H1 (cell line): ENCODE data around the gene BSDC1. TPM values are rescaled to one million over a fixed set of nuclear protein-coding genes. Genes with fewer than 3 reads are reported as not detected.

Experiments
- CTCF ChIA-PET: fragments of 300-600 bp; sonication (Branson Sonifier 250); formaldehyde crosslinking; loops from one replicate; lab custom pipeline; 2021; ENCODE audit not compliant: partially characterized antibody; lab: Charles Lee
- POLR2A ChIA-PET: fragments of 300-600 bp; sonication (Branson Sonifier 250); formaldehyde crosslinking; loops from one replicate; lab custom pipeline; 2021; ENCODE audit warnings: inconsistent platforms; ENCODE audit not compliant: partially characterized antibody; lab: Charles Lee
- DNase-seq, 2 experiments: peaks; one replicate each; pipeline versions ENCODE4 v3.0.0 to v3.0.0-alpha.2; 2010 to 2022; ENCODE audit warnings: low spot score in 2 of 2, low read depth in 1 of 2, mixed read lengths in 1 of 2
- FAIRE-seq: peaks from 2 replicates; lab custom pipeline; 2011; peaks lifted over from hg19 to GRCh38; lab: Jason Lieb, UNC
- H2AFZ ChIP-seq: 2 replicates; pipeline ENCODE4 v1.8.1; 2012; ENCODE audit warnings: low read length, inconsistent platforms
- H2AK5ac ChIP-seq: 2 replicates; pipeline ENCODE4 v1.6.1; 2013; ENCODE audit warnings: low read depth, low read length
- H2BK120ac ChIP-seq: replicated peaks from 2 replicates; pipeline ENCODE3; 2013; ENCODE audit warnings: low read depth, low read length, inconsistent platforms
- H2BK12ac ChIP-seq: 2 replicates; pipeline ENCODE4 v1.6.1; 2013; ENCODE audit warnings: low read depth, low read length
- H2BK15ac ChIP-seq: 2 replicates; pipeline ENCODE4 v1.6.1; 2013; ENCODE audit warnings: low read length
- H2BK20ac ChIP-seq: 2 replicates; pipeline ENCODE4 v1.6.1; 2013; ENCODE audit warnings: low read length
- H2BK5ac ChIP-seq: 2 replicates; pipeline ENCODE4 v1.6.1; 2013; ENCODE audit warnings: low read depth, low read length
- H3K14ac ChIP-seq: 2 replicates; pipeline ENCODE4 v1.6.1; 2013; ENCODE audit warnings: inconsistent platforms; ENCODE audit not compliant: insufficient read length
- H3K18ac ChIP-seq: 2 replicates; pipeline ENCODE4 v1.6.1; 2013; ENCODE audit warnings: low read length; ENCODE audit errors: extremely low read depth
- H3K23ac ChIP-seq: 2 replicates; pipeline ENCODE4 v1.6.1; 2013; ENCODE audit warnings: inconsistent platforms; ENCODE audit not compliant: insufficient read length
- H3K23me2 ChIP-seq: 2 replicates; pipeline ENCODE4 v1.6.1; 2013; ENCODE audit warnings: low read depth, low read length
- H3K27ac ChIP-seq: 2 replicates; pipeline ENCODE4 v1.6.1; 2011; ENCODE audit warnings: low read depth, low read length, inconsistent platforms
- H3K27me3 ChIP-seq, 4 experiments: replicated peaks in 1 of 4; 1 replicate in 1 of 4; 2 replicates in 3 of 4; pipeline versions ENCODE4 v1.6.1 to v1.8.1; 2011 to 2013; ENCODE audit warnings: low read length in 3 of 4, mild to moderate bottlenecking in 3 of 4, inconsistent platforms in 2 of 4, mixed read lengths in 2 of 4, moderate library complexity in 1 of 4; ENCODE audit not compliant: control insufficient read depth in 3 of 4, insufficient read depth in 3 of 4; ENCODE audit errors: extremely low read depth in 1 of 4
- H3K36me3 ChIP-seq, 4 experiments: 2 replicates each; pipeline versions ENCODE4 v1.6.1 to v1.8.1; 2011 to 2013; ENCODE audit warnings: mild to moderate bottlenecking in 4 of 4, low read length in 3 of 4, moderate library complexity in 2 of 4, control low read depth in 1 of 4, inconsistent platforms in 1 of 4; ENCODE audit not compliant: insufficient read depth in 4 of 4, control insufficient read depth in 2 of 4
- H3K4ac ChIP-seq: replicated peaks from 2 replicates; pipeline ENCODE3; 2013; ENCODE audit warnings: low read length, low read depth, mixed read lengths, inconsistent platforms; ENCODE audit not compliant: insufficient read length
- H3K4me1 ChIP-seq, 4 experiments: replicated peaks in 1 of 4; 1 replicate in 1 of 4; 2 replicates in 3 of 4; pipeline versions ENCODE4 v1.6.1 to v1.8.1; 2011 to 2013; ENCODE audit warnings: low read length in 3 of 4, inconsistent platforms in 2 of 4, mixed read lengths in 1 of 4; ENCODE audit not compliant: insufficient read depth in 4 of 4, control insufficient read depth in 3 of 4
- H3K4me2 ChIP-seq, 2 experiments: 2 replicates each; pipeline versions ENCODE4 v1.6.1 to v1.8.1; 2011 to 2013; ENCODE audit warnings: low read depth in 2 of 2, low read length in 2 of 2, control low read depth in 1 of 2, inconsistent platforms in 1 of 2, mild to moderate bottlenecking in 1 of 2; ENCODE audit not compliant: insufficient read depth in 1 of 2
- H3K4me3 ChIP-seq, 4 experiments: fragments of 200-600, 300-600 bp in 1 of 4; sonication (generic), shearing (Covaris generic), sonication (Bioruptor Twin) in 1 of 4; 2 replicates each; pipeline versions ENCODE4 v1.5.1 to v1.8.1; 2011 to 2016; ENCODE audit warnings: low read length in 4 of 4, low read depth in 3 of 4, control low read depth in 2 of 4, inconsistent platforms in 2 of 4, mild to moderate bottlenecking in 2 of 4, mixed read lengths in 1 of 4, moderate library complexity in 1 of 4; ENCODE audit not compliant: insufficient read depth in 2 of 4; ENCODE audit errors: extremely low read depth in 1 of 4
- H3K56ac ChIP-seq: replicated peaks from 2 replicates; pipeline ENCODE3; 2013; ENCODE audit warnings: low read depth, mild to moderate bottlenecking, mixed read lengths, low read length, inconsistent platforms; ENCODE audit not compliant: insufficient read length
- H3K79me1 ChIP-seq: 2 replicates; pipeline ENCODE4 v1.6.1; 2013; ENCODE audit warnings: low read depth, low read length, control low read depth
- H3K79me2 ChIP-seq, 2 experiments: 2 replicates each; pipeline versions ENCODE4 v1.6.1 to v1.8.1; 2012 to 2013; ENCODE audit warnings: low read length in 2 of 2, mild to moderate bottlenecking in 2 of 2, inconsistent platforms in 1 of 2; ENCODE audit not compliant: insufficient read depth in 2 of 2, control insufficient read depth in 1 of 2
- H3K9ac ChIP-seq, 4 experiments: replicated peaks in 1 of 4; 1 replicate in 1 of 4; 2 replicates in 3 of 4; pipeline versions ENCODE4 v1.6.1 to v1.8.1; 2011 to 2013; ENCODE audit warnings: low read depth in 3 of 4, low read length in 3 of 4, control low read depth in 2 of 4, mild to moderate bottlenecking in 2 of 4, moderate library complexity in 2 of 4, inconsistent platforms in 1 of 4; ENCODE audit errors: extremely low read depth in 1 of 4
- H3K9me3 ChIP-seq, 2 experiments: 2 replicates each; pipeline versions ENCODE4 v1.6.1 to v1.8.1; 2012 to 2013; ENCODE audit warnings: mild to moderate bottlenecking in 2 of 2, moderate library complexity in 2 of 2, control low read depth in 1 of 2, inconsistent platforms in 1 of 2, low read depth in 1 of 2, low read length in 1 of 2, mixed read lengths in 1 of 2; ENCODE audit not compliant: insufficient read depth in 2 of 2
- H4K20me1 ChIP-seq, 2 experiments: replicated peaks in 1 of 2; 2 replicates each; pipeline versions ENCODE3 to v1.8.1; 2011 to 2013; ENCODE audit warnings: inconsistent platforms in 2 of 2, low read length in 2 of 2, mild to moderate bottlenecking in 1 of 2; ENCODE audit not compliant: insufficient read depth in 2 of 2, control insufficient read depth in 1 of 2
- H4K5ac ChIP-seq: 2 replicates; pipeline ENCODE4 v1.6.1; 2013; ENCODE audit warnings: low read length, low read depth, mixed read lengths, inconsistent platforms; ENCODE audit not compliant: insufficient read length
- H4K8ac ChIP-seq: 2 replicates; pipeline ENCODE4 v1.8.0; 2013; ENCODE audit warnings: mild to moderate bottlenecking, moderate library complexity, low read length, inconsistent platforms; ENCODE audit not compliant: insufficient read depth; ENCODE audit errors: extremely low read depth
- H4K91ac ChIP-seq: replicated peaks from 2 replicates; pipeline ENCODE3; 2013; ENCODE audit warnings: low read length, mixed read lengths, inconsistent platforms; ENCODE audit not compliant: insufficient read length
- ATF3 ChIP-seq: IDR thresholded peaks from 2 replicates; pipeline ENCODE4 v1.6.1; 2011; ENCODE audit warnings: low read depth, mild to moderate bottlenecking, low read length; ENCODE audit not compliant: insufficient read depth
- CBX5 ChIP-seq: fragments of 300-800, 300-1000 bp; sonication (generic); IDR thresholded peaks from 2 replicates; pipeline ENCODE4 v1.7.1; 2016; ENCODE audit warnings: antibody characterized with exemption, low read length, low read depth
- CEBPB ChIP-seq: IDR thresholded peaks from 2 replicates; pipeline ENCODE4 v1.6.1; 2012; ENCODE audit warnings: low read depth, low read length
- CREB1 ChIP-seq: IDR thresholded peaks from 2 replicates; pipeline ENCODE4 v1.6.1; 2012; ENCODE audit warnings: inconsistent platforms
- EZH2 ChIP-seq: fragments of 200-600 bp; sonication (generic); IDR thresholded peaks from 2 replicates; pipeline ENCODE4 v1.7.1; 2012; ENCODE audit warnings: low read depth, mild to moderate bottlenecking, moderate library complexity, low read length, inconsistent platforms; ENCODE audit not compliant: severe bottlenecking
- JUND ChIP-seq: IDR thresholded peaks from 2 replicates; pipeline ENCODE4 v1.6.1; 2011; ENCODE audit warnings: mild to moderate bottlenecking, improper control_type of control experiment, low read length
- KDM1A ChIP-seq: fragments of 200-600, 300-600 bp; sonication (generic); IDR thresholded peaks from 2 replicates; pipeline ENCODE4 v1.7.1; 2016; ENCODE audit warnings: mild to moderate bottlenecking, low read length, borderline replicate concordance
- POLR2A ChIP-seq, 2 experiments: IDR thresholded peaks; 1 replicate in 1 of 2; 2 replicates in 1 of 2; pipeline ENCODE4 v1.6.1; 2011; ENCODE audit warnings: low read depth in 2 of 2, low read length in 2 of 2, mild to moderate bottlenecking in 2 of 2; ENCODE audit errors: control extremely low read depth in 1 of 2
- POLR2AphosphoS5 ChIP-seq: IDR thresholded peaks from 2 replicates; pipeline ENCODE4 v1.6.1; 2011; ENCODE audit warnings: low read depth, low read length
- SAP30 ChIP-seq: fragments of 300-600 bp; sonication (generic); IDR thresholded peaks from 2 replicates; pipeline ENCODE4 v1.7.1; 2012; ENCODE audit warnings: low read length, moderate library complexity, mild to moderate bottlenecking, inconsistent platforms; ENCODE audit not compliant: insufficient read depth, insufficient replicate concordance
- SIN3A ChIP-seq, 2 experiments: IDR thresholded peaks in 1 of 2; conservative IDR thresholded peaks in 1 of 2; 2 replicates each; pipeline ENCODE4 v1.6.1; 2011 to 2012; ENCODE audit warnings: low read length in 2 of 2, improper control_type of control experiment in 1 of 2, low read depth in 1 of 2, mild to moderate bottlenecking in 1 of 2
- SIX5 ChIP-seq: IDR thresholded peaks from 2 replicates; pipeline ENCODE4 v1.6.1; 2011; ENCODE audit warnings: mild to moderate bottlenecking, low read depth, low read length
- SP1 ChIP-seq: IDR thresholded peaks from 2 replicates; pipeline ENCODE4 v1.6.1; 2011; ENCODE audit warnings: low read depth, low read length
- WGBS, 2 experiments: shearing (Covaris generic) in 1 of 2; methylation state at CpG; one replicate each; pipeline versions ENCODE4 v1.1.6 to v1.1.7; 2013 to 2015; ENCODE audit warnings: low lambda C conversion rate in 2 of 2, mixed read lengths in 2 of 2, inconsistent platforms in 1 of 2, low coverage in 1 of 2, missing lambda C conversion rate in 1 of 2; ENCODE audit not compliant: insufficient replicate concordance in 2 of 2, insufficient coverage in 1 of 2, insufficient read length in 1 of 2; ENCODE audit errors: extremely low coverage in 1 of 2, missing lambda C conversion rate in 1 of 2; 5-methylcytosine and 5-hydroxymethylcytosine counted together
- polyA plus RNA-seq, 7 experiments: library from polyadenylated mRNA; depleted of rRNA in 3 of 7; stranded (reverse) in 5 of 7; unstranded in 2 of 7; fragments of >200 nt in 5 of 7; fragments of 200-250 nt in 2 of 7; gene quantifications; 1 replicate in 5 of 7; 2 replicates in 1 of 7; 4 replicates in 1 of 7; pipeline versions ENCODE4 v1.2.1 to v1.2.3, GENCODE V29; 2011 to 2013; ENCODE audit warnings: missing spikeins in 2 of 7, mixed read lengths in 2 of 7
- total RNA-seq: library from RNA; stranded (reverse); fragmentation: NEBNext Ultra II Directional; extraction: Animal tissue kit (Norgen Biotek cat#: 25700); gene quantifications from 2 replicates; pipeline ENCODE4 v1.2.1, GENCODE V29; 2021

Gene BSDC1
- total and polyA plus RNA-seq, 2 of the 8 experiments (the other 6 are each of a cell fraction or from before 2014, with no cell fraction given), result 24.8 to 40.7 TPM

- Histone ChIP-seq H2BK20ac (no peak overlapping the region), H3K14ac (no peak overlapping the region), H3K23me2 (peaks cover 9% of the 10 kb centered on the region; the same call in 1 of the 2 replicates), H3K27me3 (peaks cover 3 to 24% (median 14%) of the 10 kb centered on the region in 4 experiments), H3K4me2 (peak overlapping the region; percentile 49 to 68; a peak in 3 of 4 replicates), H4K5ac (no peak overlapping the region), H3K9ac (no peak overlapping the region), H3K56ac (no peak overlapping the region), H3K18ac (no peak overlapping the region; the same call in 1 of the 2 replicates), H3K4me3 (peak overlapping the region in 1 of 4 experiments; percentile 53; a peak in 2 of 8 replicates), H2BK5ac (no peak overlapping the region), H4K8ac (peak overlapping the region; percentile 62; the same call in 1 of the 2 replicates), H3K79me2 (no peaks in the 10 kb centered on the region), H2BK120ac (no peak overlapping the region), H4K20me1 (peaks cover 0 to 5% of the 10 kb centered on the region in 2 experiments), H3K4ac (no peak overlapping the region), H4K91ac (no peak overlapping the region), H3K79me1 (no peaks in the 10 kb centered on the region), H2AK5ac (no peak overlapping the region), H3K9me3 (no peaks in the 10 kb centered on the region; a peak in 1 of 4 replicates), H2BK15ac (no peak overlapping the region), H3K27ac (no peak overlapping the region), H2AFZ (no peak overlapping the region), H2BK12ac (no peak overlapping the region), H3K23ac (no peak overlapping the region), H3K36me3 (peaks cover 0 to 19% (median 6%) of the 10 kb centered on the region in 4 experiments; a peak in 4 of 8 replicates), H3K4me1 (peaks cover 0 to 3% (median 1%) of the 10 kb centered on the region in 4 experiments; a peak in 4 of 7 replicates)
- 58% methylated on average over 26 of the region's 35 CpGs; no CpG with 5 or more reads in 1 of the 2 experiments for WGBS, 2 experiments
- FAIRE-seq (no peak), DNase-seq (no peak)
- ChIA-PET POLR2A (interaction anchor here (1.7 to 6.8 kb wide), 6 partner anchors 11 to 30 kb away, joined by 3 to 68 read pairs (median 28); partner anchors contain the start of gene MARCKSL1), CTCF (interaction anchor here (1.3 kb wide), 1 partner anchor 145 kb away, joined by 3 read pairs; no protein-coding TSS in a partner anchor)
- TF ChIP-seq SP1 (no peak), EZH2 (peak; percentile 27), SAP30 (no peak), SIN3A (conservative IDR thresholded peaks at IDR 0.05 in 1 of 2, IDR thresholded peaks at IDR 0.05 in 1 of 2; ENCODE audit: low read depth in 1 of 2, low read length in 2 of 2) (0 out of 4 replicates have a peak, but pooled peaks of 1 of the 2 experiments have one; percentile 56), JUND (no peak), POLR2AphosphoS5 (peak; percentile 69; the same call in 1 of the 2 replicates), SIX5 (no peak), CBX5 (no peak), KDM1A (no peak), POLR2A (IDR thresholded peaks at IDR 0.05; ENCODE audit: control extremely low read depth in 1 of 2, low read depth in 2 of 2, low read length in 2 of 2) (no peak), CREB1 (peak; percentile 58), CEBPB (no peak), ATF3 (no peak)
Observed at GRCh38 chr1:32361308-32361673, 33.0 kb downstream of the BSDC1 start.
